WTC11 (cell line): Measurements from ENCODE around the gene ZNF354C. TPM values are rescaled to one million over a fixed set of nuclear protein-coding genes. Genes with fewer than 3 reads are reported as not detected.

Experiments used
- ATAC-seq: fragments of 200-7000 bp; cut with Tn5 transposase; 2 replicates; pipeline ENCODE4 v1.10.0; 2021; ENCODE audit warnings: mild to moderate bottlenecking, moderate library complexity
- CTCF ChIA-PET: fragments of 300-600 bp; sonication (Branson Sonifier 250); formaldehyde crosslinking; loops from one replicate; lab custom pipeline; 2021; ENCODE audit warnings: antibody characterized with exemption; lab: Charles Lee
- POLR2A ChIA-PET: fragments of 350-600 bp; sonication (Branson Sonifier 250); formaldehyde crosslinking; loops from one replicate; lab custom pipeline; 2021; ENCODE audit warnings: antibody characterized with exemption; lab: Charles Lee
- DNase-seq: peaks from one replicate; pipeline ENCODE4 v3.0.0; 2021; ENCODE audit warnings: low spot score
- H3K27ac Mint-ChIP-seq: 2 replicates; pipeline ENCODE4 v1.8.0; 2021; ENCODE audit warnings: mixed read lengths
- H3K27me3 Mint-ChIP-seq: 2 replicates; pipeline ENCODE4 v1.8.0; 2021; ENCODE audit warnings: low read depth, mild to moderate bottlenecking, moderate library complexity, mixed read lengths
- H3K36me3 Mint-ChIP-seq: 2 replicates; pipeline ENCODE4 v1.8.0; 2021; ENCODE audit warnings: mixed read lengths
- H3K4me1 Mint-ChIP-seq: 2 replicates; pipeline ENCODE4 v1.8.0; 2022; ENCODE audit warnings: mixed read lengths
- H3K4me3 Mint-ChIP-seq: 2 replicates; pipeline ENCODE4 v1.8.0; 2021; ENCODE audit warnings: mild to moderate bottlenecking, moderate library complexity, mixed read lengths
- H3K9me3 Mint-ChIP-seq: 2 replicates; pipeline ENCODE4 v1.8.0; 2021; ENCODE audit warnings: mixed read lengths
- ESRRA ChIP-seq: sonication (generic); formaldehyde crosslinking; IDR thresholded peaks from 2 replicates; pipeline ENCODE4 v1.8.1; 2022; ENCODE audit warnings: mild to moderate bottlenecking, missing genetic modification reagents, borderline replicate concordance
- ETV6 ChIP-seq: sonication (generic); formaldehyde crosslinking; IDR thresholded peaks from 2 replicates; pipeline ENCODE4 v1.8.1; 2022; ENCODE audit warnings: mild to moderate bottlenecking, missing genetic modification reagents
- FOXK1 ChIP-seq: sonication (generic); formaldehyde crosslinking; IDR thresholded peaks from 2 replicates; pipeline ENCODE4 v1.8.0; 2022; ENCODE audit warnings: mild to moderate bottlenecking, moderate library complexity, missing genetic modification reagents
- GABPB1 ChIP-seq: sonication (generic); formaldehyde crosslinking; IDR thresholded peaks from 2 replicates; pipeline ENCODE4 v1.8.1; 2023; ENCODE audit warnings: mild to moderate bottlenecking, missing genetic modification reagents
- IRF2 ChIP-seq: sonication (generic); formaldehyde crosslinking; IDR thresholded peaks from 2 replicates; pipeline ENCODE4 v1.8.0; 2022; ENCODE audit warnings: low read depth, missing genetic modification reagents, borderline replicate concordance
- OVOL2 ChIP-seq: fragments of 250-450 bp; sonication (Bioruptor Pico); IDR thresholded peaks from 2 replicates; pipeline ENCODE4 v1.9.0; 2021; ENCODE audit warnings: mild to moderate bottlenecking, borderline replicate concordance
- RELA ChIP-seq: sonication (generic); formaldehyde crosslinking; IDR thresholded peaks from 2 replicates; pipeline ENCODE4 v1.8.1; 2022; ENCODE audit warnings: missing genetic modification reagents, mild to moderate bottlenecking, borderline replicate concordance
- SMAD3 ChIP-seq: sonication (generic); formaldehyde crosslinking; IDR thresholded peaks from 2 replicates; pipeline ENCODE4 v1.8.0; 2022; ENCODE audit warnings: missing genetic modification reagents, mild to moderate bottlenecking, borderline replicate concordance
- TP53 ChIP-seq: sonication (generic); formaldehyde crosslinking; IDR thresholded peaks from 2 replicates; pipeline ENCODE4 v1.8.1; 2023; ENCODE audit warnings: mild to moderate bottlenecking, missing genetic modification reagents
- USF2 ChIP-seq: sonication (generic); formaldehyde crosslinking; IDR thresholded peaks from 2 replicates; pipeline ENCODE4 v1.8.1; 2023; ENCODE audit warnings: mild to moderate bottlenecking, missing genetic modification reagents, moderate library complexity
- ZBTB43 ChIP-seq: sonication (generic); formaldehyde crosslinking; IDR thresholded peaks from 2 replicates; pipeline ENCODE4 v1.8.1; 2023; ENCODE audit warnings: mild to moderate bottlenecking, missing genetic modification reagents
- ZNF121 ChIP-seq: sonication (generic); formaldehyde crosslinking; IDR thresholded peaks from 2 replicates; pipeline ENCODE4 v1.8.0; 2023; ENCODE audit warnings: missing genetic modification reagents
- ZNF671 ChIP-seq: fragments of 250-450 bp; sonication (Bioruptor Pico); IDR thresholded peaks from 2 replicates; pipeline ENCODE4 v1.8.0; 2021; ENCODE audit warnings: mild to moderate bottlenecking
- total RNA-seq: library from RNA; stranded (reverse); gene quantifications from 3 replicates; pipeline ENCODE4 v1.2.3, GENCODE V29; 2021
- TF ChIP-seq, protein P1 (sequence below): sonication (generic); formaldehyde crosslinking; IDR thresholded peaks from 2 replicates; pipeline ENCODE4 v1.8.1; 2022; ENCODE audit warnings: low read depth, mild to moderate bottlenecking, moderate library complexity, missing genetic modification reagents, borderline replicate concordance
- TF ChIP-seq, protein P2 (sequence below): fragments of 250-450 bp; sonication (Bioruptor Pico); IDR thresholded peaks from 2 replicates; pipeline ENCODE4 v1.9.0; 2021; ENCODE audit warnings: mild to moderate bottlenecking
- TF ChIP-seq, protein P3 (sequence below): sonication (generic); formaldehyde crosslinking; IDR thresholded peaks from 2 replicates; pipeline ENCODE4 v1.8.1; 2023; ENCODE audit warnings: mild to moderate bottlenecking, missing genetic modification reagents, moderate library complexity
- TF ChIP-seq, protein P4 (sequence below): sonication (generic); formaldehyde crosslinking; IDR thresholded peaks from 2 replicates; pipeline ENCODE4 v1.8.1; 2022; ENCODE audit warnings: missing genetic modification reagents, borderline replicate concordance
- TF ChIP-seq, protein P5 (sequence below): sonication (generic); formaldehyde crosslinking; IDR thresholded peaks from 2 replicates; pipeline ENCODE4 v1.8.1; 2023; ENCODE audit warnings: mild to moderate bottlenecking, missing genetic modification reagents
- TF ChIP-seq, protein P6 (sequence below): sonication (generic); formaldehyde crosslinking; IDR thresholded peaks from 2 replicates; pipeline ENCODE4 v1.8.1; 2022; ENCODE audit warnings: mild to moderate bottlenecking, moderate library complexity, missing genetic modification reagents

ZNF354C gene
- total RNA-seq, 1 experiment from 2014 or later: 7.9 TPM

DNA sequence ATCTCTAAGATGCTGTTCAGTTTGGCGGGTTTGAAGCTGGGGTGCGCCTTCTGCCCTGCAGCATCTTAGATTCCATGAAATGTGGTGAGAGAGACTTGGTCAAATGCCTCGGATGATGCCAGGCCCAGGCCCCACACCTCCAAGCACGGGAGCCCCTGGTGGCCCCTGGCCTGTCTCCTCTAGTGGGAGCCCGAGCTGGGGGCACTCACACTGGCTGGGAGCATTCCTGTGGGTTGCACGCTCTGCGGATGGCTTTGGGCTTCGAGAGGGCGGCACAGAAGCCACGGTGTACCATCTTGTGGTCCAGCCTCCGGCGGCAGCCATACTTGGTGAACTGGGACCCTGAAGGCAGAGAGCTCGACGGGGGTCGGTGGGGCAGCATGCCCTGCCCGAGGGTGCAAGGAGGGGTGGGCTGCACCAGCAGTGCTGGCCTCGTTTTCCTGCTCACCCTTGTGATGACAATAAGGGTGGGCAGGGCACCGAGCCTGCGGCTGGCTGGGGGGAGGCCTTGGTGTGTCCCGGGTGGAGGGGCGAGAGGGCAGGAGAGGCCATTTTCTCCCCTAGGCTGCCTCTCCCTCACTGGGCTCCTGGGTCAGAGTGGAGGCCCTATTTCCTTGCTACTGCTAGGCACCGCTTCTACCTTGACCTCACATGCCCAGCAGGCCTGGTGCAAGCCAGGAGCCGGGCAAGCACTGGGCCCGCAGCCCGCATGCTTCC is 65.8 kb downstream of the ZNF354C start:
- H3K4me3 Mint-ChIP-seq: no peak overlapping the region
- H3K4me1 Mint-ChIP-seq: no peaks in the 10 kb centered on the region
- ATAC-seq (no peak), DNase-seq (no peak)
- CTCF ChIA-PET: no interaction called here
- no peaks in the 10 kb centered on the region for H3K36me3 Mint-ChIP-seq
- no peaks in the 10 kb centered on the region for H3K27me3 Mint-ChIP-seq
- no peak for TF ChIP-seq ZBTB43 (CRISPR knock-in tag)
- TF ChIP-seq, protein P1, sequence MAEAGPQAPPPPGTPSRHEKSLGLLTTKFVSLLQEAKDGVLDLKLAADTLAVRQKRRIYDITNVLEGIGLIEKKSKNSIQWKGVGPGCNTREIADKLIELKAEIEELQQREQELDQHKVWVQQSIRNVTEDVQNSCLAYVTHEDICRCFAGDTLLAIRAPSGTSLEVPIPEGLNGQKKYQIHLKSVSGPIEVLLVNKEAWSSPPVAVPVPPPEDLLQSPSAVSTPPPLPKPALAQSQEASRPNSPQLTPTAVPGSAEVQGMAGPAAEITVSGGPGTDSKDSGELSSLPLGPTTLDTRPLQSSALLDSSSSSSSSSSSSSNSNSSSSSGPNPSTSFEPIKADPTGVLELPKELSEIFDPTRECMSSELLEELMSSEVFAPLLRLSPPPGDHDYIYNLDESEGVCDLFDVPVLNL (CRISPR knock-in tag): no peak
- TF ChIP-seq USF2 (CRISPR knock-in tag): no peak
- TF ChIP-seq ZNF121 (CRISPR knock-in tag): no peak
- TF ChIP-seq, protein P2, sequence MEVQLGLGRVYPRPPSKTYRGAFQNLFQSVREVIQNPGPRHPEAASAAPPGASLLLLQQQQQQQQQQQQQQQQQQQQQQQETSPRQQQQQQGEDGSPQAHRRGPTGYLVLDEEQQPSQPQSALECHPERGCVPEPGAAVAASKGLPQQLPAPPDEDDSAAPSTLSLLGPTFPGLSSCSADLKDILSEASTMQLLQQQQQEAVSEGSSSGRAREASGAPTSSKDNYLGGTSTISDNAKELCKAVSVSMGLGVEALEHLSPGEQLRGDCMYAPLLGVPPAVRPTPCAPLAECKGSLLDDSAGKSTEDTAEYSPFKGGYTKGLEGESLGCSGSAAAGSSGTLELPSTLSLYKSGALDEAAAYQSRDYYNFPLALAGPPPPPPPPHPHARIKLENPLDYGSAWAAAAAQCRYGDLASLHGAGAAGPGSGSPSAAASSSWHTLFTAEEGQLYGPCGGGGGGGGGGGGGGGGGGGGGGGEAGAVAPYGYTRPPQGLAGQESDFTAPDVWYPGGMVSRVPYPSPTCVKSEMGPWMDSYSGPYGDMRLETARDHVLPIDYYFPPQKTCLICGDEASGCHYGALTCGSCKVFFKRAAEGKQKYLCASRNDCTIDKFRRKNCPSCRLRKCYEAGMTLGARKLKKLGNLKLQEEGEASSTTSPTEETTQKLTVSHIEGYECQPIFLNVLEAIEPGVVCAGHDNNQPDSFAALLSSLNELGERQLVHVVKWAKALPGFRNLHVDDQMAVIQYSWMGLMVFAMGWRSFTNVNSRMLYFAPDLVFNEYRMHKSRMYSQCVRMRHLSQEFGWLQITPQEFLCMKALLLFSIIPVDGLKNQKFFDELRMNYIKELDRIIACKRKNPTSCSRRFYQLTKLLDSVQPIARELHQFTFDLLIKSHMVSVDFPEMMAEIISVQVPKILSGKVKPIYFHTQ (CRISPR knock-in tag): no peak
- no peak for TF ChIP-seq OVOL2 (CRISPR knock-in tag)
- no peak overlapping the region for H3K27ac Mint-ChIP-seq
- no peaks in the 10 kb centered on the region for H3K9me3 Mint-ChIP-seq
- POLR2A ChIA-PET: no interaction called here

DNA sequence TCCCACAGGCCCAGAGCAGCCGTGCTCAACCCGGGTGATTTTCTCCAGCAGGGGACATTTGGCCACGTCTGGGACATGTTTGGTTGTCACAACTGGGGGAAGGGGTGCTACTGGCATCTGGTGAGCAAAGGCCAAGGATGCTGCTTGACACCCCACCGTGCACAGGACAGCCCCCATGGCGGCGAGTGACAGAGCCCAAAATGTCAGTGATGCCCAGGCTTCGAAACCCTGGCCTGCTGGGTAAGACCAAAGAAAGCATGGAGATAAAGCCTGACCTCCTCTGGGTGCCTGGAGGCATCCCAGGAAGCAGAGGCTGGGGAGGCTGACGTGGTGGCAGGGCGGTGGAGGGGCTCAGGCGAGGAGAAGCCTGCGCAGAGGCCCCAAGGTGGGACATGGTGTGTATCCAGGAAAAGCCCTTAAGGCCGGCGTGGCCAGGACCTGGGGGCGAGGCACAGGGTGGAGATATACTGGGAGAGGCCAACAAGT is 66.4 kb downstream of the ZNF354C start:
- no peaks in the 10 kb centered on the region for H3K9me3 Mint-ChIP-seq
- H3K4me3 Mint-ChIP-seq: no peak overlapping the region
- no peaks in the 10 kb centered on the region for H3K36me3 Mint-ChIP-seq
- no peak for DNase-seq
- no peak for ATAC-seq
- H3K27ac Mint-ChIP-seq: no peak overlapping the region
- ChIA-PET POLR2A (no interaction called here), CTCF (no interaction called here)
- no peaks in the 10 kb centered on the region for H3K4me1 Mint-ChIP-seq
- H3K27me3 Mint-ChIP-seq: no peaks in the 10 kb centered on the region
- no peak for TF ChIP-seq RELA
- no peak for TF ChIP-seq GABPB1 (CRISPR knock-in tag)
- no peak for TF ChIP-seq IRF2 (CRISPR knock-in tag)
- TF ChIP-seq, protein P3, sequence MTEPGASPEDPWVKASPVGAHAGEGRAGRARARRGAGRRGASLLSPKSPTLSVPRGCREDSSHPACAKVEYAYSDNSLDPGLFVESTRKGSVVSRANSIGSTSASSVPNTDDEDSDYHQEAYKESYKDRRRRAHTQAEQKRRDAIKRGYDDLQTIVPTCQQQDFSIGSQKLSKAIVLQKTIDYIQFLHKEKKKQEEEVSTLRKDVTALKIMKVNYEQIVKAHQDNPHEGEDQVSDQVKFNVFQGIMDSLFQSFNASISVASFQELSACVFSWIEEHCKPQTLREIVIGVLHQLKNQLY: no peak
- TF ChIP-seq, protein P4, sequence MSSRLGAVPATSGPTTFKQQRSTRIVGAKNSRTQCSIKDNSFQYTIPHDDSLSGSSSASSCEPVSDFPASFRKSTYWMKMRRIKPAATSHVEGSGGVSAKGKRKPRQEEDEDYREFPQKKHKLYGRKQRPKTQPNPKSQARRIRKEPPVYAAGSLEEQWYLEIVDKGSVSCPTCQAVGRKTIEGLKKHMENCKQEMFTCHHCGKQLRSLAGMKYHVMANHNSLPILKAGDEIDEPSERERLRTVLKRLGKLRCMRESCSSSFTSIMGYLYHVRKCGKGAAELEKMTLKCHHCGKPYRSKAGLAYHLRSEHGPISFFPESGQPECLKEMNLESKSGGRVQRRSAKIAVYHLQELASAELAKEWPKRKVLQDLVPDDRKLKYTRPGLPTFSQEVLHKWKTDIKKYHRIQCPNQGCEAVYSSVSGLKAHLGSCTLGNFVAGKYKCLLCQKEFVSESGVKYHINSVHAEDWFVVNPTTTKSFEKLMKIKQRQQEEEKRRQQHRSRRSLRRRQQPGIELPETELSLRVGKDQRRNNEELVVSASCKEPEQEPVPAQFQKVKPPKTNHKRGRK: no peak
- no peak for TF ChIP-seq ESRRA
- TF ChIP-seq, protein P5, sequence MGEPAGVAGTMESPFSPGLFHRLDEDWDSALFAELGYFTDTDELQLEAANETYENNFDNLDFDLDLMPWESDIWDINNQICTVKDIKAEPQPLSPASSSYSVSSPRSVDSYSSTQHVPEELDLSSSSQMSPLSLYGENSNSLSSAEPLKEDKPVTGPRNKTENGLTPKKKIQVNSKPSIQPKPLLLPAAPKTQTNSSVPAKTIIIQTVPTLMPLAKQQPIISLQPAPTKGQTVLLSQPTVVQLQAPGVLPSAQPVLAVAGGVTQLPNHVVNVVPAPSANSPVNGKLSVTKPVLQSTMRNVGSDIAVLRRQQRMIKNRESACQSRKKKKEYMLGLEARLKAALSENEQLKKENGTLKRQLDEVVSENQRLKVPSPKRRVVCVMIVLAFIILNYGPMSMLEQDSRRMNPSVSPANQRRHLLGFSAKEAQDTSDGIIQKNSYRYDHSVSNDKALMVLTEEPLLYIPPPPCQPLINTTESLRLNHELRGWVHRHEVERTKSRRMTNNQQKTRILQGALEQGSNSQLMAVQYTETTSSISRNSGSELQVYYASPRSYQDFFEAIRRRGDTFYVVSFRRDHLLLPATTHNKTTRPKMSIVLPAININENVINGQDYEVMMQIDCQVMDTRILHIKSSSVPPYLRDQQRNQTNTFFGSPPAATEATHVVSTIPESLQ (CRISPR knock-in tag): no peak
- no peak for TF ChIP-seq SMAD3 (CRISPR knock-in tag)
- TF ChIP-seq ZNF671 (CRISPR knock-in tag): no peak
- TF ChIP-seq ETV6 (CRISPR knock-in tag): no peak
- TF ChIP-seq, protein P2 (CRISPR knock-in tag): no peak
- TF ChIP-seq, protein P6, sequence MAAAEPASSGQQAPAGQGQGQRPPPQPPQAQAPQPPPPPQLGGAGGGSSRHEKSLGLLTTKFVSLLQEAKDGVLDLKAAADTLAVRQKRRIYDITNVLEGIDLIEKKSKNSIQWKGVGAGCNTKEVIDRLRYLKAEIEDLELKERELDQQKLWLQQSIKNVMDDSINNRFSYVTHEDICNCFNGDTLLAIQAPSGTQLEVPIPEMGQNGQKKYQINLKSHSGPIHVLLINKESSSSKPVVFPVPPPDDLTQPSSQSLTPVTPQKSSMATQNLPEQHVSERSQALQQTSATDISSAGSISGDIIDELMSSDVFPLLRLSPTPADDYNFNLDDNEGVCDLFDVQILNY (CRISPR knock-in tag): no peak
- TF ChIP-seq FOXK1 (CRISPR knock-in tag): no peak
- TF ChIP-seq TP53: no peak
